A204.1 (cell line): ENCODE data around the gene FOXE1.

ENCODE experiments used
- FAIRE-seq: peaks from 2 replicates; lab custom pipeline; 2012; peaks lifted over from hg19 to GRCh38; lab: Jason Lieb, UNC

Gene FOXE1

DNA sequence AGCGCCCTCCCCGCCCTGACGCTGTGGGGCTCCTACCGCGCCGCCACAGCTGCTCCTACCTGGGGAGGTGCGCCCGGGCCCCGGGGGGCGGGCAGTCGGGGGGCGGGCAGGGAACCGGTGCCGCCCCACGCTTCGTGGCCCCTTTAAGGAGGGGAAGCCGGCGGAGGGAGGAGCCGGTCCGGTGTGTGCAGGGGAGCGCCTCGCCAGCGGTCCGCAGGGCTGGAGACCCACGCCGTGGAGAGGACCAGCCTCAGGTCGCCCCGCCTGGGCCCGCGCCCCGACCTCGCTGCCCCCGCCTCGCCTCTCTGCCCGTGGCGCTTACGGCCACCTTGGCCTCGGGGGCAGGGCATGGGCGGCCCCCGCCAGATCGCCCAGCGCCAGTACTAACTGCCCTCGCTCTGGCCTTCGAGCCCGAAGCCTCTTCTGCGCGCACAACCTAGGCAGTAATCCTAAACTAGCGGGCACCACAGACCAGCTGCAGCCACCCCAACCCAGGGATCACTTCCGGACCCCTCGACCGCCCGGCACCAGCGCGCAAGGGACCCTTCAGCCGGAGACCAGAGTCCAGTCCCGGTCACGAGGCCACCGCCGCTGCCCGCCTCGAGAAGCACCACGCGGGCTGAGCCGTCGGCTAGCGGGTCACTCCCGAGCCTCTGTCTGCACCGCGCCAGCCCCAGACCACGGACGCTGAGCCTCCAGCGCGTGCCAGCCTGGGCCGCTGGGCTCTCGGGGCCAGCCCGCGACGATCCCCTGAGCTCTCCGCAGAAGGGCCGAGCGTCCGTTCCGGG lies at the start of gene FOXE1:
Gene FOXE1, plus strand, starts transcription at position 171 of the 788 bp plus-strand sequence. CDS start 689 bp downstream, outside the sequence.
- no peak for FAIRE-seq

DNA sequence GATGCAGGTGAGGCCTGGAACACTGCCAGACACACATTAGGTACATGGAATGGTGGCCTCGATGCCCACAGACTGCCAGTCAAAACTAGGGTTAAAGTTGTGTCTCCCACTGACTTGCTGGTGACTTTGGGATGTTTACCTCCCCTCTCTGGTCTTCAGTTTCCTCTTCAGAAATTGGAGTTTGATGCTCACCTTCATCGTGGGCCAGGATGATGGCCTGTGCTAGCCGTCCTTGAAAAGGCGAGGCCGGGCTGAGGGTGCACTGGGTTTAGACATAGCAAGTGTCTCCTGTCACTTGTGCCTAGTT lies 49.0 kb upstream of the FOXE1 start:
- FAIRE-seq, result no peak

DNA sequence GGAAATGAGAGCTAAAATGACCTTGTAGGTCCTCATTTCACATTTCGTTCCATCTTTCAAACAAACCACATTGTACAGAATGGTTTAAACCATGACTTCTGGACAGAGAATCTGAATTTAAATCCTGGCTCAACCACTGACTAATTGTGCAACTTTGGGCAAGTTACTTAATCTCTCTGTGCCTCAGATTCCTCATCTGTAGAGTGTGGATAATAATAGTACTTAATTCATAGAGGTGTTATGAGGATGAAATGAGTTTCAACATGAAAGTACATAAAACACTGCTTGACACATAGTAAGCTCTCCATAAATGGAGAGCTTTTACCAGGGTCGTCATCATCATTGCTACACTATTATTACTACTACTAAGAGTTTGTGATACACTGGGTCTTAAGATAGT lies 46.3 kb upstream of the FOXE1 start:
- FAIRE-seq, result no peak

DNA sequence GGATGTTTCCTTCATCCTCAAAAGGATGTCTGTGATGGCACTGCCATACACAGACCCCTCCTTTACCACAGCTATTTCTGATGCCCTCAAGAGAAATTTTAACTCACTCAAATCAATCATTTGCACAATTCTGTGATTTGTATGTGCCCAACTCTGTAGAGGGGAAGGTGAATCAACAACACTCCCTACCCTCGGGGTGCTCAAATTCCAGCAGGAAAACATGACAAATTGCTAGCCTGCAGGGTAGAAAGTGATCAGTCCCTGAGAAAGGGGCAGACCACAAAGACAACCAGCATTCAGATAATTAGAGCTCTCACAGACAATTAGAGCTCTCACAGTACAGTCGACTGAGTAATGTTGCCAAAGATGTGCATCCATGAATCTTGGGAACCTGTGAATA lies 45.3 kb upstream of the FOXE1 start:
- no peak for FAIRE-seq

DNA sequence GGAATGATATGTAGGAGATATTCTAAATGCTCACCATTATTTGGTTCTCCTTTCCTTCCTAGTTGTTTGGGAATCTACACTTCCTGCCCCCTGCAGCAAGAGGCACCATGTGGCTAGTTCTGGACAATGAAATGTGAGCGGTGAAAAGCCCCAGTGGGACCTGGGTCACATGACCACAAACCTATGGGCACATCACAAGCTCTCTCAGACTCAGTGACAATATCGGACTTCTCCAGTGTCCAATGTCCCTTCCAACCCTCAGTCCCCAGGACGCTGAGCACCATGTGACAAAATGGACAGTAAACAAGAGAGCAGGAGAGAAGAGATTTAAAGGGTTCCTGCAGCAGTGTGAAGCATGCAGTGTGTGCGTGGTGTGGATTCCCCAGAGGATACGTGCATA lies 44.6 kb upstream of the FOXE1 start:
- FAIRE-seq, result no peak

DNA sequence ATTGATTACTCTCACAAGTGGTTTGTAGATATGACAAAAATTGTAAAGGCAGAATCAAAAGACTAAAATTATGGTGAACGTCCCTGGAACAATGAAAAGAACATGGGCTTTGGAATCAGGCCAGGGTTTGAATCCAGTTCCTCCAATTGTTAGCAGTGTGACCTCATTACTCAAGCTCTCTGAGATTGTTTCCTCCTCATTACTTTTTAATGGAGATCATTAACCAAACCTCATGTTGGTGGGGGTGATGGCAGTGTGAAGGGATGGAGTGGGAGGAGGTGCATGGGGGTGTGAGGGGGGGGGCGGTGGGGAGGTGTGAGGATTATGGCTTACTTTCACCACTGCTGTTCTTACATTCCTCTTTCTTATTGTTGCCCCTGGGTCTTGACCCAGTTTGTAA lies 44.1 kb upstream of the FOXE1 start:
- no peak for FAIRE-seq

DNA sequence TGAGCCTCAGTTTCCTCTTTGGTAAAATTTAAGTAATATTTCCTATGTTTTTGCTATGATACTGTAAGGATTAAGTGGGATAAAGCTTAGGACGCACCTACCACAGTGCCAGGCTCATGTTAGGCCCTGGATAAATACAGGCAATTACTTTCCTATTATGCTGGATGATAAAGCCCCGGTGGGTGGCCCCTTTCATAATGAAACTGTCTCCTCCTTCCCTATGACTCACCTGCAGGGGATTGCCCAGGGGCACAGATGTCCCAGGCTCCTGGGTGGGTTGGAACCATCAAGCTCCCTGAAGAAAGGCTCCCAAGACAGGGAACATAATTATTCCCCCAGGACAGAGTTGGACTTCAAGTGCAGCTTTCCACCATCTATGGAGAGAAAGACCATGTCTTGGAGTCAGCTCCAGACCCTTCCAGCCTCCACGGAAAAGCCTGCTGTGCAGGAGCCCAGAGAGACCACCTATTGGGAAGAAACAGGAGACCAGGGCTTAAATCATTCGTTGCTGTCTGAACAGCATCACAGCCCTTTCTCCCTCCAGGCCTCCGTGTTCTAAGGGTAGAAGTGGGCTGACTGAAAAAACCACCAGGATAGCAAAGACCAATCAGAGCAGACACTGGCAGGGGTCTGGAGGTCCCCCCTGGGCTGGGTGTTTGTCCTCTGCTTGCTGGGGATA lies 43.2 kb upstream of the FOXE1 start:
- FAIRE-seq, result no peak

DNA sequence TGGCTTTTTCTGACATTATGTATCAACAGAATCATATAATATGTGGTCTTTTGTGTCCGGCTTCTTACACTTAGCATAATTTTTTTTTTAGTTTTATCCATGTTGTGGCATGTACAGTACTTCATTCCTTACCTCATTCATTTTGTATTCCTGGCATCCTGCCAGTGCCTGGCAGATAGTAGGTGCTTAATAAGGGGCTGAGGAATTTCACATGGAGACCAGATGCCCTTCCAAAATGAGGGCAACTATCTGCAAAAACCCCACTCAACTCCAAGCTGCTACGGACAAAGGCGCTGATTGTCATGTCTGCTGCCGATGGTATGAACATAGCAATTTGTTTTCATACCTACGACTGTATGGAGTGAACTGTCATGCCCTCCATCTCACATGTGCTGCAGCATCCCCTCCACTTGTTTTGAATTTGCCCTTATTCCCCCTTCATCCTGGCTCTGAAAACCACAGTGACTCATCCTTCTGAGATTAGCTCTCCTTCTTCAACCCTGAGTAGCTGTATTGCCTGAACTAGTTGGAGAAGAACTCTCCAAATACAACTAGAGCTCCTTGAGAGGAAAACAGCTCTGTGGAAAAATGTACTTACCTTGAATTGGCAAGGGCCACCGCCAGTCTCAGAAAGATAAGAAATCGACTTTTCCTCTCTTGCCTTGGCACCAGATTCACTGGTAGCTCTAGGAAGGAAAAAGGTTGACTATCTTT lies 41.3 kb upstream of the FOXE1 start:
- no peak for FAIRE-seq

DNA sequence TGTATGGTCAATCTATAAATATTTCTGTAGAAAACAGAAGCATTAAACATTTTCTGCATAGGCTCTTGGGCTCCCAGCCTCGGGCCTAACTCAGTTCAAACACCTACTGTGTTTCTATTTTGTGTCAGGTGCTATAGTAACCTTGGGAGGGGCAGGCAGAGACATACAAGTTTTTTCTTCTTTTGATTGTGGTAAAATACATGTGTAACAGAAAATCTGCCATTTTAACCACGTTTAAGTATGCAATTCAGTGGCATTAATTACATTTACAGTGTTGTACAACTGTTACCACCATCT lies 40.8 kb upstream of the FOXE1 start:
- FAIRE-seq, result no peak

DNA sequence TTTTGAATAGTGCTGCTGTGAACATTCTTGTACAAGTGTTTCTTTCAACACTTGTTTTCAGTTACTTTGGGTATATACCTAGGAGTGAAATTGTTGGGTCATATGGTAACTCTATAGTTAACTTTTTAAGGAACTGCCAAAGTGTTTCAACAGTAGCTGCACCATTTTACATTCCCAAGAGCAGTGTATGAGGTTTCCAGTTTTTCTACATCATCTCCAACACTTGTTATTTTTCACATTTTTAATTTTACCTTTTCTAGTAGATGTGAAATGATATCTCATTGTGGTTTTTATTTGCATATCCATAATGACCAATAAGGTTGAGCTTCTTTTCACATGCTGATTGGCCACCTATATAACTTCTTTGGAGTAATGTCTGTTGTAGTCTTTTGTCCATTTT lies 40.0 kb upstream of the FOXE1 start:
- no peak for FAIRE-seq

DNA sequence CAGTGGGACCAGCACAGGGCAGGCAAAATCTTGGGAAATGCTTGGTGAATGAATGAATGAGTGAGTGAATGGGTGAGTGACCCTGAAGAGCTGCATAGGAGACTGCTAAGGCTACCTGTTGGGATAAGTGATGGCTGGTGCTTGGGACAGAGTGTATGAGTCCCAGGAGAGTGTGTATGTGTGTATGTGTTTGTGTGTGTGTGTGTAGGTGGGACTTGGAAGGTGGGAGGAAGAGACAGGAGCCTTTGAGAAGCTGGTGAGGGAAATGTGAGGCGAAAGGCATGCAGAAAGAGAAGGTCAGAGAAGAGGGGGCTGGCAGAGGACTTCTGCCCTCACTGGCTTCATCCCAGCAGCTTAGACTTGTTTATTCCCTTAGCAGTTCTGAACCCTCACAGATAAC lies 33.3 kb upstream of the FOXE1 start:
- no peak for FAIRE-seq

DNA sequence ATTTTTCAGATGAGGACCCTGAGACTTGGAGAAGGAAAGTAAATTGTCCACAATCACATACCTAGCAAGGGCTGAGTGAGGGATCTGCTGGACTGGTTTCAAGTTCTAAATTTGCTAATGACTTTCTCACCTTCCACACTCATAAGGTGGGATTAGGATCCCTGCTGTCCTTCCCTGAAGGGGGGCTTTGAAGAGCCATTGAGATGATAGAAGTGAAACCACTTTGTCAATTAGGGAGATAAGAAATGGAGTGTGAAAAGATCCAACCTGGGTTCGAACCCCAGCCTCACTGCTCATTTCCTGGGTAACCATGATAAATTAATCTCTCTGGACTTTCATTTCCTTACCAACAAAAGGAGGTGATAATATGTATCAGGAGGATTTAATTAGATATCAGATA lies 32.7 kb upstream of the FOXE1 start:
- FAIRE-seq, result no peak

DNA sequence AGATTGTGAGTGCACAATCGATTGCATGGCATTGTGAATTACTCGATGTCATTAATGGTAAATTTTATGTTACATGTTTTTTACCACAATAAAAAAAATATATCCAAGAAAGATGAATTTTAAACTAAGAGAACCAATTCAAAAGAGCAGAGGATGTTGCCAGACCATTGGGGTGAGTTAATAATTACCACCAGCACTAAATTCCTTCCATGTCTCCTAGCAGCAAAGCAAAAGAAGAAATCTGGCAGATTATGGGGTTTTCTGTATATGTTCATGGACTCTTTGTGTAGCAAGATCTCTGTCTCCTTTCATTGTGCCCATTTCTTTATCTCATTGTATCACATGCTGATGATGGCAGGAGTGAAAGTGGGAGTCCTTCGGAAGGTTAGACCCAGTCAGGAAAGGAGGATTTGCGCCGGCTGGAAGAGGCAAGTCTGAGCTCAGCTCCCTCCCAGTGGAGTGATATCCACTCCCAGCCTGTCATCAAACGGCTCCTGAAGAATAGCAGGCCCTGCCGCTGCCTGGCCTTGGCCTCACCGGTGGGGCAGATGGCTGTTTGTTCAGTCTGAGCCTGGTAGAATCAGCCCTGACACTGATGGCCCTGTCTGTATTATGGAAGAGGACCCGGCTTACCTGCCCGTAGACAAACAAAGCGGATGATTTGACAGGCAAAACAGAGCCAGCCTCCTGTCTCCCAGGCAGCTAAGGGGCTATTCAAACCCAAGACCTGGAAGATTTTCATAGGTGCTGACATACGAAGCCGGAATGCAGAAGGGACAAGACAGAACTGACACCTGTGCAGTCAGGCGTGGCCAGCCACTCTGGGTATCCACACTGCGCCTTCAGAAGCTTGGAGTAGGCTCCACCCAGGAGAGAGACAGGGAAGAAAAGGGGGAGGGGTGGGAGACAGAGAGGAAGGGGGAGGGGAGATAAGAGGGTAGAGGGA lies 21.9 kb upstream of the FOXE1 start:
- no peak for FAIRE-seq

DNA sequence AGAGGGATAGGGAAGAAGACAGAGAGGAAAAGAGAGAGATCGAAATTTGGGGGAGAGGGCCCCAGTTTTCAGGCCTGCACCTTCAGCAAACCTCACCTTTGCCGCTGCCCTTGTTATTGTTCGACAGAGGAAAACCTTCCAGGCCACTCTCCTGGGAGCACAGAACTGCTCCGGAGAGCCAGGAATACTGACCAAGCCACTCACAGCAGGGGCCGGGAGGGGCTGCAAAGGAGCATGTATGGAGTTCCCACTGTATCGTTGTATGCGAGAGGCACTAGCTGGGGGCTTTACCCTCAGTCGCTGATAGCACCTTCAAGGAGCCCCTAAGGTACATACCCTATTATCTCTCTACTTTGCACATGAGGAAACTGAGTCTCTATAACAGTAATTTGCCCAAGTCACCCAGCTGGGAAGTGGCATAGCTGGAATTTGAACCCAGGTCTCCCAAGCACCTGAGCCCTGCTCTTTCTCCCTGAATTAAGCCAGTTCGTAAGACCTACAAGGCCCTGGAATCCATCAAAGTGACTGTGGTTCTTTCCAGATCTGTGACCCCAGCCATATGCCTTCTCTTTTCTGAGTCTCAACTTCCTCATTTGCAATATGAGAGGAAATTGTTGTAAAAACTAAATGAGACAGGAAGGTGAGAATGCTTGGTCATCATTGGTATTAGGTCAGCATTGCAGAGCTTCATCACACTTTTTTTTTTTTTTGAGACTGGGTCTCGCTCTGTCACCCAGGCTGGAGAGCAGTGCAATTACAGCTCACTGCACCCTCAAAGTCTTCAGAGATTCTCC lies 21.0 kb upstream of the FOXE1 start:
- FAIRE-seq, result no peak

DNA sequence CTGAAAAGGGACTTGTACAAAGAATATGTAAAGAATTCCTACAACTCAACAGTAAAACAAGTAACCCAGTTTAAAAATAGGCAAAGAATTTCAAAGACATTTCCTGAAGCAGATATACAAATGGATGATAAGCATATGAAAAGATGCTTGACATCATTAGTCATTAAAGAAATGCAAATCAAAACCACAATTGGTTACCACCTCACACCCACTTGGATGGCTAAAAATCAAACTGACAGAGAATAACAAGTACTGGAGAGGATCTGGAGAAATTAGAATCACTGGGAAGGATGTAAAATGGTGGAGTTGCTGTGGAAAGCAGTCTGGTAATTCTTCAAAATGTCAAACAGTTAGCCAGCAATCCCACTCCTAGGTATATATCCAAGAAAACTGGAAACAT lies 12.5 kb upstream of the FOXE1 start:
- no peak for FAIRE-seq

DNA sequence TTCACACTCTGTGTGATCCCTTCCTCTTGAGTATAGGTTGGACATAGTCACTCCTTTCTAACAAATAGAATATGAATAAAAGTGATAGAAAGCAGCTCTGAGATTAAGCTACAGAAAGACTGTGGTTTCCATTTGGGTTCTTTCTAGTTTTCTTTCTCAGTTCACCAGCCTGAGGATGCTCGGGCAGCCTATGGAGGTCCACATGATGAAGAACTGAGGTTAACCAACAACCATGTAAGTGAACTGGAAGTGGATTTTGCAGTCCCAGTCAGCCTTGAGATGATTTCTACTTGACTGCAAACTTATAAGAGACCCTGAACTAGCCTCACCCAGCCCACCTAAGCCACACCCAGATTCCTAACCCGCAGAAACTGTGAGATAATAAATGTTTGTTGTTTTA lies 10.1 kb upstream of the FOXE1 start:
- FAIRE-seq, result no peak

DNA sequence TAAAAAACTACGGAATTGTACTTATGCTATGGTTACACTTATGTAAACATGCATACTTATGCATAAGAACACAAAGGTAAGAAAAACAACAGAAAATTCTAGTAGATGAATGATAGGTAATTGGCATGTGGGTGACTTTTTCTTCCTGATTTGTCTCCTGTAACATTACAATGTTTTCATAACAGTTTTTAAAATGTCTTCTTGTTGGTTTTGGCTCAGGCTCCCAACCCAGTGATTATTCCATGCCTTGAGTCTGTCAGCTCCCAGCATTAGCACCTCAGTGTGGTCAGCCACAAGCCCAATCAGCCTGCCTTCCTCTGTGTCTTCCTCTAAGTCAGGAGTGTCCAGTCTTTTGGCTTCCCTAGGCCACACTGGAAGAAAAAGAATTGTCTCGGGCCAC lies 7.9 kb upstream of the FOXE1 start:
- FAIRE-seq, result no peak

DNA sequence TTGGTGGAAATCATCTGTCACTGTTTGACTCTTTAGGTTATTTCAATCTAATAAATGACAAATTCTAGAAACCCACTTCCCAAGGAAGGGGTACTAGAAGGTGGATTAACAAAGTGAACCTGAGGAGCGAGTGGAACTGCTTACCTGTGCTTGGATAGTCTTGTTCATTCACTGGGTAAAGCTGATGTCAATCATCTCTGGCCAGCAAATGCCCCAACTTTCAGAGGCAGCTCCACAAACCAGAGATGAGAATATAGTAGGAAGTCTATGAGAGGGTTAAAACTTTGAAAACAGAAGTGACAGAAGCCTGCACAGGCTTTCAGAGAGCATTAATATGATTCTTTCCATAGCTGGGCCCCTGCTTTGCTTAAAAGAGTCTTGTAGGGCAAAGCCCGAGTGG lies 7.3 kb upstream of the FOXE1 start:
- FAIRE-seq, result no peak

DNA sequence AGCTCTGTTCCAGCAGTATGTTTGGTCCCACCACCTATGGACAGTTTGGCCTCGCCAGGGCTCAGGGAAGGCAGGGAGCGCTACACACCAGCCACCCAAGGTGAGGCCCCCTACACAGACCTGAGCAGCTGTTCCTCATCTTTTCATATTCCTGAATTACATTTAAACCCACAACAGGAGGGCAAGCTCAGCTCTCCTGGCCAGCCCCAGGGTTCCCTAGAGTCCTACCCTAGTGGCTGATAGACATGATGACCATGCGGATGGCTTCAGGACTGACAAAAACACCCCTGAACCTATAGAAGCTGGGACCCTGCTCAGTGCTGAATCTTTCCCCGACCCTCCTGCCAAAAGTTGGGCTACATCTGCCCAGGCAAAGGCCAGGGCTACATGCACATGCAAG lies 6.7 kb upstream of the FOXE1 start:
- no peak for FAIRE-seq

DNA sequence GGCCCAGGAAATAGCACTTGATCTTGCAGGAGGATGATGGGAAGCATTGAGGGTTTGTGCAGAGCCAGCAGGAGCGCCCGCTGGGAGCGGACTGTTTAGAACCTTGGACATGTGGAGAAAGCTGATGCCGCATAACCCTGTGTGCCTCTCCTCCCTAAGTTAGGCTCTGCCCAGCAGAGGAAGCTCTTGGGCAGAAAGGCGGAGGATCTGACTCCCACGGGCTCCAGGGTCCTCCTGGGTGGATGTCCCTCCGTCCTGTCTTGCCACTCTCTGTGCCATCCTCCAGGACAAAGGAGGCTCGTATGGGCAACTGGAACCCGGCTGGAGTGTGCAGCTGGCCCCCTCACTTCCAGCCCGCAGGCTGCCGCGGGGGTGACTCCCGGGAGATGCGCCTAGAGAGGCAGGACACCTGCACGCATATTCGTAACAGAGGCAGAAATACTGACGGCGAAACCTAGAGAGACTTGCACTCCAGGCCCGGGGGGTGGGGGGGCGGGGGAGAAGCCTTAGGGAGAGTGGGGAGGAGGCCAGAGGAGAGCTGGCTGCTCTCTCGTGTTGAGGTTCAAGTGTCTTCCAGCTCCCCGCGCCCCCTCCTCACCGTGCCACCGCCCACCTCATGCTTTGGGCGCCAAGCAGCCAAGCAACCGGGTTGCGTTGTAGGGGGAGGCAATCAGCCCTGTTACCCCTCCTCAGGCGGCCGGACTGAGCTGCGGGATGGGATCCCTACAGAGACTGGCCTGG lies 5.4 kb upstream of the FOXE1 start:
- FAIRE-seq, result no peak

DNA sequence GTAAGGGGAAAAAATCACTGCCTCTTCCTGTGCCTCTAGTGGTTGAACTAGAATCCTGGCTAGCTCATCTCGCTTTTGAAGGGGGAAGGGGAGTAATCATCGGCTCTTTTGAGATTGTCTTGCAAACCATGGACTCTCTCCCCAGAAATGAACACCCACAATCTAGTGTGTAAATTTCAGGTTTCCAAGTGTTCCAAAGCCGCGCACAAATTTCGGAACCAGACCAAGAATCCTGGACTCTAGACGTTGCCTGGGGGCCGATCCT lies 4.9 kb upstream of the FOXE1 start:
- FAIRE-seq, result no peak
